Measurements from ENCODE around the gene CACNB2.
"Not testable (repeated sequence)": the region's sequence is repeated elsewhere in the genome, so short reads cannot be mapped to it uniquely, and the experiment has no call there.

GRCh38 chr10:18208186-18208585 is 68.0 kb downstream of the CACNB2 start:
- not testable (repeated sequence) for TF ChIP-seq CREB1 (IDR thresholded peaks at IDR 0.05); CREB1 (CRISPR knock-in tag; IDR thresholded peaks at IDR 0.05); POLR2AphosphoS5 (IDR thresholded peaks at IDR 0.05; ENCODE audit: low read depth, low read length); NCOA5 (CRISPR knock-in tag; IDR thresholded peaks at IDR 0.05); ATF7 (IDR thresholded peaks at IDR 0.05); ATF7 (CRISPR knock-in tag; IDR thresholded peaks at IDR 0.05)
